HUDEP-2 (cell line): Measurements from ENCODE around the gene TAS1R1.
"Not testable (repeated sequence)": the region's sequence is repeated elsewhere in the genome, so short reads cannot be mapped to it uniquely, and the experiment has no call there.

Source experiments
- DNase-seq, 76 experiments: peaks; one replicate each; lab custom pipeline; 2025; ENCODE audit not compliant: unreplicated experiment in 76 of 76; lab: John Stamatoyannopoulos, UW

The TAS1R1 gene

GRCh38 chr1:6587261-6588005 is 32.3 kb downstream of the TAS1R1 start:
- DNase-seq, result no peak

- no peak for DNase-seq
Measured at GRCh38 chr1:6588128-6588892, 33.2 kb downstream of the TAS1R1 start.

GRCh38 chr1:6588893-6589520 is 33.9 kb downstream of the TAS1R1 start:
- no peak for DNase-seq

- no peak for DNase-seq
Measured at GRCh38 chr1:6590046-6590445, 34.9 kb downstream of the TAS1R1 start.

GRCh38 chr1:6591222-6591621 is 36.1 kb downstream of the TAS1R1 start:
- no peak for DNase-seq

- DNase-seq, result no peak
Measured at GRCh38 chr1:6591644-6592043, 36.5 kb downstream of the TAS1R1 start.

GRCh38 chr1:6592441-6592840 is 37.3 kb downstream of the TAS1R1 start:
- DNase-seq, result no peak

- DNase-seq, result no peak
Measured at GRCh38 chr1:6592865-6593593, 37.9 kb downstream of the TAS1R1 start.

GRCh38 chr1:6593810-6594209 is 38.7 kb downstream of the TAS1R1 start:
- DNase-seq, result no peak

GRCh38 chr1:6594977-6595740 is 40.1 kb downstream of the TAS1R1 start:
- DNase-seq, result no peak

- DNase-seq, result no peak
Measured at GRCh38 chr1:6596351-6596750, 41.2 kb downstream of the TAS1R1 start.

- no peak for DNase-seq
Measured at GRCh38 chr1:6596886-6597776, 42.0 kb downstream of the TAS1R1 start.

GRCh38 chr1:6597777-6598131 is 42.6 kb downstream of the TAS1R1 start:
- DNase-seq, result no peak

- DNase-seq, result no peak
Measured at GRCh38 chr1:6599141-6599975, 44.3 kb downstream of the TAS1R1 start.

GRCh38 chr1:6599991-6600390 is 44.9 kb downstream of the TAS1R1 start:
- not testable (repeated sequence) for DNase-seq

- DNase-seq, result peak in 2 of 76 experiments; percentile 37 to 56
Measured at GRCh38 chr1:6600410-6601048, 45.4 kb downstream of the TAS1R1 start.

GRCh38 chr1:6601049-6601922 is 46.2 kb downstream of the TAS1R1 start:
- peak in 75 of 76 experiments; percentile 43 to 96 (median 88) for DNase-seq
